Smooth muscle cell (in vitro differentiated cells): ENCODE measurements around the gene MYO3B. TPM values are rescaled to one million over a fixed set of nuclear protein-coding genes. Genes with fewer than 3 reads are reported as not detected.

Experiments used
- DNase-seq: peaks from one replicate; lab custom pipeline; 2025; ENCODE audit not compliant: unreplicated experiment; lab: John Stamatoyannopoulos, UW
- H2AFZ ChIP-seq: fragments of 200-600 bp; sonication (generic); 2 replicates; pipeline ENCODE4 v1.6.0; 2016; ENCODE audit warnings: antibody characterized with exemption, low read depth, mild to moderate bottlenecking
- H3F3A ChIP-seq: fragments of 200-600 bp; sonication (generic); 2 replicates; pipeline ENCODE4 v1.6.0; 2017; ENCODE audit warnings: antibody characterized with exemption, low read depth
- H3K27ac ChIP-seq: fragments of 200-600 bp; sonication (generic); 2 replicates; pipeline ENCODE4 v1.5.1; 2016; ENCODE audit warnings: low read depth, mild to moderate bottlenecking
- H3K27me3 ChIP-seq: fragments of 200-600 bp; sonication (generic); 2 replicates; pipeline ENCODE4 v1.6.1; 2016; ENCODE audit warnings: low read depth, mild to moderate bottlenecking
- H3K36me3 ChIP-seq: fragments of 200-600 bp; sonication (generic); 2 replicates; pipeline ENCODE4 v1.5.1; 2016; ENCODE audit warnings: low read depth
- H3K4me1 ChIP-seq: fragments of 200-600 bp; sonication (generic); 2 replicates; pipeline ENCODE4 v1.5.1; 2016; ENCODE audit warnings: low read depth
- H3K4me2 ChIP-seq: fragments of 200-600 bp; sonication (generic); 2 replicates; pipeline ENCODE4 v1.6.0; 2016; ENCODE audit warnings: mild to moderate bottlenecking
- H3K4me3 ChIP-seq: fragments of 200-600 bp; sonication (generic); 2 replicates; pipeline ENCODE4 v1.5.1; 2016; ENCODE audit warnings: mild to moderate bottlenecking
- H3K79me2 ChIP-seq: fragments of 200-600 bp; sonication (generic); 2 replicates; pipeline ENCODE4 v1.6.0; 2016; ENCODE audit warnings: low read depth, mild to moderate bottlenecking
- H3K9ac ChIP-seq: fragments of 200-600 bp; sonication (generic); 2 replicates; pipeline ENCODE4 v1.6.0; 2016; ENCODE audit warnings: low read depth
- H3K9me3 ChIP-seq: fragments of 200-600 bp; sonication (generic); replicated peaks from 2 replicates; pipeline ENCODE4 v1.5.1; 2016; ENCODE audit warnings: low read depth
- H4K20me1 ChIP-seq: fragments of 200-600 bp; sonication (generic); 2 replicates; pipeline ENCODE4 v1.6.0; 2016; ENCODE audit warnings: low read depth
- CTCF ChIP-seq: fragments of 200-600 bp; sonication (generic); IDR thresholded peaks from 2 replicates; pipeline ENCODE4 v1.5.1; 2017; ENCODE audit warnings: borderline replicate concordance, mild to moderate bottlenecking, antibody characterized with exemption; ENCODE audit not compliant: insufficient read depth, poor library complexity, severe bottlenecking
- WGBS: methylation state at CpG from one replicate; pipeline ENCODE4 v1.1.7; 2016; ENCODE audit warnings: low lambda C conversion rate; 5-methylcytosine and 5-hydroxymethylcytosine counted together
- polyA plus RNA-seq: library from polyadenylated mRNA; unstranded; fragments of >200 nt; fragmentation: Nextera tagmentation; extraction: Ambion mirVana; gene quantifications from 2 replicates; pipeline ENCODE4 v1.2.1, GENCODE V29; 2016
- total RNA-seq: library from RNA; depleted of rRNA; stranded (reverse); fragments of >200 nt; gene quantifications from 2 replicates; pipeline ENCODE4 v1.2.3, GENCODE V29; 2014

Gene MYO3B
- total and polyA plus RNA-seq, 2 experiments from 2014 or later, result 0.47 to 3.1 TPM

GRCh38 chr2:170462433-170463205 is 284.7 kb downstream of the MYO3B start:
- no peak overlapping the region for H3K4me2 ChIP-seq
- 73% methylated on average over 8 of the region's 8 CpGs for WGBS

GRCh38 chr2:170463206-170463537 is 285.2 kb downstream of the MYO3B start:
- no peak for DNase-seq
- no peaks in the 10 kb centered on the region for H3K79me2 ChIP-seq
- no peak overlapping the region for H3K4me2 ChIP-seq
- no peaks in the 10 kb centered on the region for H3K4me1 ChIP-seq
- WGBS, result 99% methylated on average over 4 of the region's 4 CpGs
- no peaks in the 10 kb centered on the region for H3F3A ChIP-seq
- no peaks in the 10 kb centered on the region for H3K9me3 ChIP-seq
- no peak for TF ChIP-seq CTCF
- H3K9ac ChIP-seq, result no peak overlapping the region
- no peak overlapping the region for H3K4me3 ChIP-seq
- no peaks in the 10 kb centered on the region for H3K27me3 ChIP-seq
- no peaks in the 10 kb centered on the region for H4K20me1 ChIP-seq
- no peaks in the 10 kb centered on the region for H3K36me3 ChIP-seq
- H3K27ac ChIP-seq, result no peak overlapping the region
- H2AFZ ChIP-seq, result no peak overlapping the region

More at GRCh38 chr2:170462433-170463205, 284.7 kb downstream of the MYO3B start:
- H3K4me3 ChIP-seq, result no peak overlapping the region
- no peak overlapping the region for H3K9ac ChIP-seq
- H2AFZ ChIP-seq, result no peak overlapping the region
- no peaks in the 10 kb centered on the region for H4K20me1 ChIP-seq
- H3K79me2 ChIP-seq, result no peaks in the 10 kb centered on the region
- H3K4me1 ChIP-seq, result no peaks in the 10 kb centered on the region
- no peaks in the 10 kb centered on the region for H3K27me3 ChIP-seq
- H3F3A ChIP-seq, result no peaks in the 10 kb centered on the region
- H3K27ac ChIP-seq, result no peak overlapping the region
- DNase-seq, result no peak
- no peaks in the 10 kb centered on the region for H3K9me3 ChIP-seq
- H3K36me3 ChIP-seq, result no peaks in the 10 kb centered on the region
- no peak for TF ChIP-seq CTCF

GRCh38 chr2:170464268-170464667 is 286.3 kb downstream of the MYO3B start:
- Histone ChIP-seq H4K20me1 (no peaks in the 10 kb centered on the region), H3K27ac (no peak overlapping the region), H3K4me3 (no peak overlapping the region), H3K79me2 (no peaks in the 10 kb centered on the region), H3K27me3 (no peaks in the 10 kb centered on the region), H3K4me1 (no peaks in the 10 kb centered on the region), H3K9me3 (no peaks in the 10 kb centered on the region), H3K4me2 (no peak overlapping the region), H3F3A (no peaks in the 10 kb centered on the region), H2AFZ (no peak overlapping the region), H3K36me3 (no peaks in the 10 kb centered on the region), H3K9ac (no peak overlapping the region)
- no peak for TF ChIP-seq CTCF
- 98% methylated on average over 5 of the region's 5 CpGs for WGBS
- no peak for DNase-seq

- no peak overlapping the region for H3K4me2 ChIP-seq
- no peaks in the 10 kb centered on the region for H3K27me3 ChIP-seq
- no peaks in the 10 kb centered on the region for H3K4me1 ChIP-seq
- H3K9ac ChIP-seq, result no peak overlapping the region
- no peaks in the 10 kb centered on the region for H4K20me1 ChIP-seq
- H3K79me2 ChIP-seq, result no peaks in the 10 kb centered on the region
- H3K27ac ChIP-seq, result no peak overlapping the region
- TF ChIP-seq CTCF, result no peak
- no peaks in the 10 kb centered on the region for H3F3A ChIP-seq
- no peaks in the 10 kb centered on the region for H3K9me3 ChIP-seq
- no peak for DNase-seq
- no peak overlapping the region for H3K4me3 ChIP-seq
- WGBS, result 69% methylated on average over 4 of the region's 4 CpGs
- H3K36me3 ChIP-seq, result no peaks in the 10 kb centered on the region
- no peak overlapping the region for H2AFZ ChIP-seq
Measured at GRCh38 chr2:170465241-170465640, 287.3 kb downstream of the MYO3B start.
